Tongue (tissue), 2 donors: ENCODE results near the gene TMEM244. TPM values are rescaled to one million over a fixed set of nuclear protein-coding genes. Genes with fewer than 3 reads are reported as not detected.
"Not testable (repeated sequence)": the region's sequence is repeated elsewhere in the genome, so short reads cannot be mapped to it uniquely, and the experiment has no call there.

Experiments used
- DNase-seq: peaks from one replicate; pipeline ENCODE4 v3.0.0-alpha.2; 2015
- total RNA-seq: library from RNA; depleted of rRNA; stranded (reverse); fragments of >200 nt; gene quantifications from one replicate; pipeline ENCODE4 v1.2.3, GENCODE V29; 2014

Gene TMEM244
- total RNA-seq, 1 donor from 2014 or later: 2.3 TPM

GRCh38 chr6:129866688-129867087 lies 5.6 kb upstream of the TMEM244 start:
- DNase-seq: no peak

DNA sequence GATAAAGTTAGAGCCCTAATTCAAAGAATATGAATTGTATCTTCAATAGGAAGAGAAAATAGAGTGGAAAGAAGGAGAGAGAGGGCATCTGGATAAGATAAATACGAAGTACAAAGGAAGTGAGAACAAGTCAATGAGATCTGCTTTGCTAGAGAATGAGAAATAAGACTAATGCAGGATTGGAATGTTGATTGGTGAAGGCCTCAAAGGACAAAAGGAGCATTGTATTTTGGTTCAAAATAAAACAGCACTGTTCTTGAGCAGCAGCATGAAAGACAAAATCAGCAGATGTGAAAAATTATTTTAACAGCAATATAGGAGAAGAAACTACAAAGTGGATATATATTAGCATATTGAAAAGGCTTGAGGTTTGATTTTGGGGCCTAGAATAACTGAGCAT lies 5.1 kb upstream of the TMEM244 start:
- DNase-seq: no peak

DNA sequence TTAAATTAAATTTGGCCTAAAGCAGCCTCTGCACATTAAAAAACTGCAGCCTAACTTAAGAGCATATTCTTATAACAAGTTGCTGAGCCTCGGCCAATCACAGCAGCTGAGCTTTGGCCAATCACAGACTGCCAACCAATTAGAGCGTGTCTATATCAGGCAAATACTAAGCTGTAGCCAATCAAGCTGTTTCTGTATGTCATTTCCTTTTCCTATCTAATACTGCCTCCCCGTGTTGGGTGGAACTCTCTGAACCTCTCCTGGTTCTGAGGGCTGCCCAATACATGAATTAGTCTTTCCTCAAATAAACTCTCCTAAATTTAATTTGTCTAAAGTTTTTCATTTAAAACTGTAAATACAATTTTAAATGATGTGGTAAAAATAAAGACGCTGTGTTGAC lies 3.9 kb upstream of the TMEM244 start:
- no peak for DNase-seq

DNA sequence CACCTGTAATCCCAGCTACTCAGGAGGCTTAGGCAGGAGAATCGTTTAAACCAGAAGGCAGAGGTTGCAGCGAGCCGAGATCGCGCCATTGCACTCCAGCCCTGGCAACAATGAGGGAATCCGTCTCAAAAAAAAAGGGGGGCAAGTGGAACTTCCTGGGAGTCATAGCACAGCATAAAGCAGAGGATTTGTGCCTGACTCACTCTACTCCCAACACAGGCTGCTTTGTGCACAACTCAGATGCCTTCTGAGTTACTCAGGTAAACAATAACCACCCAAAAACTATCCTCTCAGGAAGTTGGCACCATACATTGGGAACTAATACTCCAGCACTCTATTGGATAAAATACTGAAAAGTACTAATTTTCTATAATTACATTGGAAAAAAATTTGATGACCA lies 2.5 kb upstream of the TMEM244 start:
- DNase-seq: no peak

GRCh38 chr6:129859524-129859923 lies 1.6 kb downstream of the TMEM244 start:
- DNase-seq: peak; percentile 23

GRCh38 chr6:129857838-129858237 lies 3.3 kb downstream of the TMEM244 start:
- no peak for DNase-seq

- no peak for DNase-seq
These were observed 7.0 kb downstream of the TMEM244 start for GRCh38 chr6:129853996-129854711.

DNA sequence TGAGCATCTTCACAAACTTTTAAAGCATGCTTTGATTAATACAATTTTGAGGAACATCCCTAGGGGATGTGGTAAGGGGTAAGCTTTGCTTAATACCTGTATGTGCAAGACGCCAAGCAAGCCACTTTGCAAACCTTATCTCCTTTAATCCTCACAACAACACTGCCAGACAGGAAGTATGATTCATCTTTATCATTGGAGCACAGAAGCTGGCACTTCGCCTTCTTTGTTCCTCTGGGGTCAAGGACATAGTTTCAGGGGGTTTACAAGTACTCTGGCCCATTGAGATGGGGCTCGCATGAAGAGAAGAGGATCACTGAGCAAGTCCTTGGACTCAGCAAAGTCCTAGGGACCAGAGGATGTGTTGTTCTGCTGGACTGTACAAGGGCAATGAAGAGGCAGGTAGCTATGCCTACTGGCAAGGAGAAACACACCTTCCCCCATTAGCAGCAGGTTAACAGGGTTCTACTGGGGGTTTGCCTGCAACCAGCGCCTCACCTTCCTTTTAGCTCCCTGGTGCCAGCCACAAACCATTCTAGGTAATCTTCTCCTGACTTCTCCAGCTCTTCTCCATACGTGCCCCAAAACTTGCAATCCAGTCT lies 8.8 kb downstream of the TMEM244 start:
- no peak for DNase-seq

DNA sequence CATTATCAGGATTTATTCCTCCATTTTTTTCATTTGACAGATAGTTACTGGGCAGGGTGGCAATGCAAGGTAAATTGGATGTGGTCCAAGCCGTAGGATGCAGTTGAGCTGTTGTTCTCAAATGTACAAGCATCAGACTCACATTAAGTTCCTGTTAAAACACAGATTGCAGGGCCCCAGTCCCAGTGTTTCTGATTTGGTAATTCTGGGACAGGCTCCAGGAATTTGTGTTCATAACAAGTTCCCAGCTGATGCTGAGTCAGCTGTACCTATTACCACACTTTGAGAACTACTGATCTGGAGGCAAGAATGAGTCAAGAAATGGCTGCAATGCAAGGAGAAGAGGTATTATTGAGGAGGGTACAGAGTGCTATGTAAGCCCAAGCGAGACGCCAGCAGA lies 11.7 kb downstream of the TMEM244 start:
- DNase-seq: no peak

DNA sequence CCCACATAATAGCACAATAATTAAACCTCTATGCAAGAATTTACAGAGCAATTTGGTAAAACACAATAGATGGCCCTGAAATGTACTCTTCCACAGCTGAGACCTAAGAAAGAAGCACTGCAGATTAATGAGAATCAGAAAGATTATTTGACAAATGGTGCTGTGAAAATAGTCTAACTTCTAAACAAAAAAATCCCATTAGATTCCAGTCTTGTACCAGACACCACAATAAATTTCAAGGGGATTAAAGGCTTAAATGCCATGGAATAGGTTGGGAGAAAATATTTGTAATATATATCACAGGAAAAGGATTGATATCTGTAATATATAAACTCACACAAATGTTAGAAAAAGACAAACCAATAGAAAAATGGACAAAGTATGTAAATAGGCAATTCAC lies 14.4 kb downstream of the TMEM244 start:
- no peak for DNase-seq

DNA sequence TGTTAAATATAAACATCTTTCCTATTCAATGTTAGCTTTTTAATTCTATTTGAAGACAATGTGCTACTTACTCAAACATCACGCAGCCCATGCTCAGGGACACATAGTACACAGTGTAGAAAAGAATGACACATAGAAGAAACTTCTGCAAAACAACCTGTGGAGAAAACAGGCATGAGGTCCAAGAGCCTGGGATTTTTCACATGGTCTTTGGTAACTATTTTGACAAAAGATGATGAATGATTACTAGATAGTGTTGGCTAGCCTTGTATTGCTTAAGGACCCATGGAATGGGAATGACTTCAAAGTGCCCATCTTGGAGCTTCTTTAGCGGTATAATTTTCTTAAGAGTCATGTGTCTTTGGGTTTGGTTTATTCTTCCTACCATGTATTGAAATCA lies 15.4 kb downstream of the TMEM244 start:
- DNase-seq: no peak

DNA sequence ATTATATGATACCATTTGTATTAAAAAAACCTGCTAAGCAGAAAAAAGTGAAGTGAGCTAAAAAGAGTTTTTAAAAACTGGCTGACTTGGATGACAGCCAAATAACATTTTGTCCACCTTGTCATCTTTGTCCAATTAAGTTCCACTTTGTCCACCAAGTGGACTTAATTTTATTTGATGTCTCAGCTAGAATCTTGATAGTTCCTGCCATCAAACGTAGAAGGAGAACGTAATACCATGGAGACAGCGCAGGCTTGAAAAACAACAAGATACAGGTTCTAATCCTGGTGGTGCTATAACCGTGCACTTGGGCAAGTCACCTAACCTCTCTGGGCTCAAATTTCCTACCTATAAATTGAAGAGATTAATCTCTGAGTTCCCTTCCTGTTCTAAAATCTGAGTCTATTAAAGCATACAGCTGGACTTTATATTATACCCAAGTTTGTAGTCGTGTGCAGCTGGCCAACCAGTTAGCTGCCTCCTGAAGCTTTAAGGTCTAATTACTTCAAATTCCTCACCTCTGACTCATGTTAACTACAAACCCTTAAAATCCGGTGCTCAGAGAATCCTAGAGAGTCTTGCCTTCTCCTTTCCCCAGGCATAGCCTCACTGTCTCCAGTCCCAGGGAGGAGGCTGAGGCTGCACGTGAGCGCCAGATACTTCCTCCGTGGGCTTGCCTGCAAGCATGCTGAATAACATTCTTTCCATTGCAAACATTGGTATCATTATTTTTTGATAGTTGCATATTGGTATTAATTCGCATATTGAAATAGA lies 16.8 kb downstream of the TMEM244 start:
- no peak for DNase-seq

GRCh38 chr6:129843573-129843972 lies 17.5 kb downstream of the TMEM244 start:
- DNase-seq: no peak

DNA sequence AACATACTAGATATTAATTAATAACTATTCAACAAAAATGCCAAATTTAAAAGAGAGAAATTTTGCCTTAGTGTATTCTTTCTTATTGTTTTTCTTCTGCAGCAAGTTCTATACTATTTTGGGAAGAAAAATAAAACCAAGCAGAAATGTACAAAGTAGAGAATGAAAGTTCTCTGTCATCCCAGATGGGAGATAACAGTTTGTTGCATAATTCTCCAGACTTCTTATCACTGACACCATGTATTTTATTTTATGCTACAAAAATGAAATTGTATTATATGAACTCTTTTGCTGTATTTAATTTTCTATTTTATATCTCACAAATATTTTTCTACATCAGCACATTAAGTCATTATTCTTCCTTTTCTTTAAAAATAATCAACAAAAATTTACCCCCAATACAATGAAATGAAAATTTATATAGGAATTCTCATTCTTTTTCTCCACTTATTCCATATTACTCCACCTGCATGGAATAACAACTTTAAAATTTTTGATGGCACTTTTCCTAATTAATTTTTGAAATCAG lies 18.2 kb downstream of the TMEM244 start:
- DNase-seq: no peak

- no peak for DNase-seq
These were observed 19.0 kb downstream of the TMEM244 start for GRCh38 chr6:129842137-129842536.

DNA sequence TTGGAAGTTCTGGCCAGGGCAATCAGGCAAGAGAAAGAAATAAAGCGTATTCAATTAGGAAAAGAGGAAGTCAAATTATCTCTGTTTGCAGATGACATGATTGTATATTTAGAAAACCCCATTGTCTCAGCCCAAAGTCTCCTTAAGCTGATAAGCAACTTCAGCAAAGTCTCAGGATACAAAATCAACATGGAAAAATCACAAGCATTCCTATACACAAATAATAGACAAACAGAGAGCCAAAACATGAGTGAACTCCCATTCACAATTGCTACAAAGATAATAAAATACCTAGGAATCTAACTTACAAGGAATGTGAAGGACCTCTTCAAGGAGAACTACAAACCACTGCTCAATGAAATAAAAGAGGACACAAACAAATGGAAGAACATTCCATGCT lies 21.6 kb downstream of the TMEM244 start:
- DNase-seq: not testable (repeated sequence)

DNA sequence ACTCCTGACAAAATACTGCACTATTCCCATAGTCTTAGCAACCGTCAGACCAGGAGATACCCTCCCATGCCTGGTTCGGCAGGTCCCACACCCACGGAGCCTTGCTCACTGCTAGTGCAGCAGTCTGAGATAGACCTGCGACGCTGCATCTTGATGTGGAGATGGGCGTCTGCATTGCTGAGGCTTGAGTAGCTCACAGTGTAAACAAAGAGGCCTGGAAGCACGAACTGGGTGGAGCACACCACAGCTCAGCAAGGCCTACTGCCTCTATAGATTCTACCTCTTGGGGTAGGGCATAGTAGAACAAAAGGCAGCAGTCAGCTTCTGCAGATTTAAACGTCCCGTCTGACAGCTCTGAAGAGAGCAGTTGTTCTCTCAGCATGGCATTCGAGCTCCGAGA lies 25.4 kb downstream of the TMEM244 start:
- DNase-seq: no peak

DNA sequence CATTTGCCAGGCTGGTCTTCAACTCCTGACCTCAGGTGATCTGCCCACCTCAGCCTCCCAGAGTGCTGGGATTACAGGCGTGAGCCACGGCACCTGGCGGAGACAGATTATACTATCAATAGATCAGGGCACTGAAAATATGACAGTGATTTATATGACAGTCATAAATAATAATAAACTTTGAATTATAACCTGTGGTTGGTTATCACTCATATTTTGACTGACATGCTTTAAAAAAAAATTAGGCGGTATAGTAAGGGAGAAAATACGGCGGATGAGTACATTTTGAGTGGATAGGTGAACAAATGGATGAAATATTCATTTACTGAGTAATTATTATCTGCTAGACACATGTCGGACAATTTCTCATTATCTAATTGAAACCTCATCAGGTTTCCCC lies 28.8 kb downstream of the TMEM244 start:
- DNase-seq: no peak

DNA sequence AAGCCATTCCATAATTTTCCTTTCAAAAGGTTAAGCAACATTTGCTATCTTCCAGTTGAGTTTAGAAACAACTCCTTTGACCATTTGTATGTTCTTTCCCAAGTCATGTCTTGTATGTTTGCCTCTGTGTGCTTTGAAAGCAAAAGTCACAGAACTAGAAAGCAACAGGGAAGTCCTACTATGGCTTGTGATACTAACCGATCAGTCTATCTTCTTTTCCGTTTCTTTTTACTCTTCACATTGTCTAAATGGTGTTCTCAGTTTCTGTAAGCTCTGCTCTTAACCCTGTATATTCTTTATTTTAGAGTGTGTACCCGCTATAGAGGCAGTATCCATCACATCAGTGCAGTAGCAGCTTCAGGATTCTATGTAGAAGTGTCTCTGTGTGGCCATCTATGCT lies 32.9 kb downstream of the TMEM244 start:
- DNase-seq: no peak

- DNase-seq: no peak
These were observed 42.9 kb downstream of the TMEM244 start for GRCh38 chr6:129818251-129818650.

- no peak for DNase-seq
These were observed 43.3 kb downstream of the TMEM244 start for GRCh38 chr6:129817821-129818220.

DNA sequence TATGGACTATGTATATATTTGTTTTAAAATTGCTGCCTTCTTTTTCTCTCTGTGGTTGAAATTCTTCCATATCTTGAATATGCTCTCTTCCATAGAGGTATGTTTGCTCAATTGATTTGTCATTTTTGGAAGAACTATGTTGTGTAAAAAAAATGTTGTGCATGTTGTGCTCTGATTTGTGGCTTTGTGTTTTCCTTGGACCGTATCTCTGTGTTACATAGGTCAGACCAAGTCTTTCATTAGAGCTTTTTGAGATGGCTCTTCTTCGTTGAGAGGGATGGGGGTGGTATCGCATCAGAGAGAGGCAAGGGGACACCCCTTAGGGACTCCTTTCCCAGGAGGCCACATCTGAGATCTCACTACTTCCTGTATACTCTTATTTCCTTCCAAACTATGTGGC lies 43.8 kb downstream of the TMEM244 start:
- DNase-seq: no peak

DNA sequence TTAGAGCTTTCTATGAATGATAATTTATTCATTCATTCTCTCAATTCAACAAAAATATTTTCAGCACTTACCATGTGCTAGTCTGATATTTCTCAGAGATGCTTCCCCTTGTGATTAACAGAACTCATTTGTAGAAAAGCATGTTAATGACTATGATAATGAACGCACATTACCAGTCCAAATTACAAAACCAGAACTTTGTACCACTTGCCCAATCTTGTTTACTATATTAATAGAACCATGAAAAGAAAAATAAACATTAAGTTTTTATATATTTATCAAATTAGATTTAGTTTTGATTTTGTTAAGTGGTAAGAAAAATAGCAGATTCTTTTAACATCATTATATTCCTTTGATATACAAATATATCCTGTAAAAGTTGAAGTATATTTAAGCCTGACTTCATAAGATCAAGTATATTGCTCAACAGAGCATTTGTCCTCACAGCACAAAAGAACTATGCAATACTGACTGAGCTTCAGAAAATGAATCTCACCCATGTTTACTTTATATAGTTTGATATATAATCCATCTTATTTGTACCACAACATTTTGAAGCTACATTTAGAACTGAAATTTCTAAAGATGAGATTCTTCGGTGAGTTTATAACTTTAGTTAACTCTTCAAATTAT lies 48.9 kb downstream of the TMEM244 start:
- DNase-seq: no peak
